ENCODE measurements around the gene KRTAP12-2. TPM values are rescaled to one million over a fixed set of nuclear protein-coding genes. Genes with fewer than 3 reads are reported as not detected.

Gene KRTAP12-2
- total RNA-seq, 4 donors from 2014 or later: 17.5 TPM; not detected in 3

GRCh38 chr21:44711327-44712202, 44.8 kb upstream of the KRTAP12-2 start, which contains the start of gene TSPEAR:
TSPEAR (minus strand) TSS chr21:44711572; CDS start chr21:44711514, 58 bp downstream.
- WGBS, 2 donors: 5 to 7% methylated on average over 21 to 29 of the region's 41 CpGs
- TF ChIP-seq, protein P1, sequence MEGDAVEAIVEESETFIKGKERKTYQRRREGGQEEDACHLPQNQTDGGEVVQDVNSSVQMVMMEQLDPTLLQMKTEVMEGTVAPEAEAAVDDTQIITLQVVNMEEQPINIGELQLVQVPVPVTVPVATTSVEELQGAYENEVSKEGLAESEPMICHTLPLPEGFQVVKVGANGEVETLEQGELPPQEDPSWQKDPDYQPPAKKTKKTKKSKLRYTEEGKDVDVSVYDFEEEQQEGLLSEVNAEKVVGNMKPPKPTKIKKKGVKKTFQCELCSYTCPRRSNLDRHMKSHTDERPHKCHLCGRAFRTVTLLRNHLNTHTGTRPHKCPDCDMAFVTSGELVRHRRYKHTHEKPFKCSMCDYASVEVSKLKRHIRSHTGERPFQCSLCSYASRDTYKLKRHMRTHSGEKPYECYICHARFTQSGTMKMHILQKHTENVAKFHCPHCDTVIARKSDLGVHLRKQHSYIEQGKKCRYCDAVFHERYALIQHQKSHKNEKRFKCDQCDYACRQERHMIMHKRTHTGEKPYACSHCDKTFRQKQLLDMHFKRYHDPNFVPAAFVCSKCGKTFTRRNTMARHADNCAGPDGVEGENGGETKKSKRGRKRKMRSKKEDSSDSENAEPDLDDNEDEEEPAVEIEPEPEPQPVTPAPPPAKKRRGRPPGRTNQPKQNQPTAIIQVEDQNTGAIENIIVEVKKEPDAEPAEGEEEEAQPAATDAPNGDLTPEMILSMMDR (IDR thresholded peaks at IDR 0.05): no peak
- TF ChIP-seq POLR2A (IDR thresholded peaks at IDR 0.05): no peak
- intact Hi-C loops (cut with DNase I; ENCODE audit: low total_unique reads): no loop called here

DNA sequence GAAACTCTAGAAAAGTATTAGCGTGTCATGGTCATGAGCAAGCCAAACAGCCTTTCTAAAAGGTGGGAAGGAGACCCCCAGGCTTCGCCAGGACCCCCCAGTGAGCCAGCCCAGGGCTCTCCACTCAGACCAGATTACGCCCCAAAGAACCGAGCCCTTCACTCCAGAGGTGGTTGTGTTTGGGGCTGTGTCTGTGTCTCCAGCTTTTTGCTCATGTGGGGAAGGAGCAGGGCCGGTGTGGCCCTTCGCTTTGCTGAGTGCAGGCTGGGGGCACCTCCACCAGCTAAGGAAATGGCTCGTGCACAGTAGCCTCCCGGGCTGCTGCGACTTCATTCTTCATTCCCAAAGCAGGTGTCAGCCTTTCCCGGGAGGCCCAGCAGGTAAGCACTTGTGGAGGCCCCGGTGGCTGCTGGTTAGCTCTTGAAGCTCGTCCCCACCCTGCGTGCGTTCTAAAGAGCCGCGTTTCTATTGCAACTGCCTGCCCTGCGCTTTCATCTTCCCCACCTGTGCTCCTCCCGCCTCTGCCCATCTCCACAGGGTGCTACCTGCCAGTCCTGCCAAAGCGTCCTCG, 44.1 kb upstream of the KRTAP12-2 start:
- WGBS, 2 donors: 4% methylated on average over 18 to 20 of the region's 20 CpGs
- peak in 1 of 2 donors; percentile 76 for DNase-seq (ENCODE audit: low spot score in 2 of 2)
- TF ChIP-seq, protein P1 (IDR thresholded peaks at IDR 0.05): no peak
- TF ChIP-seq POLR2A (IDR thresholded peaks at IDR 0.05): no peak
- H3K4me3 ChIP-seq (ENCODE audit: low read depth, poor library complexity, severe bottlenecking): no peak overlapping the region
- intact Hi-C loops (cut with DNase I; ENCODE audit: low total_unique reads): no loop called here

More at GRCh38 chr21:44711327-44712202, 44.8 kb upstream of the KRTAP12-2 start, which contains the start of gene TSPEAR:
- no peak within 1 kb of the TSS for H3K4me3 ChIP-seq (ENCODE audit: low read depth, poor library complexity, severe bottlenecking)
- peak in 1 of 2 donors; percentile 78 for DNase-seq (ENCODE audit: low spot score in 2 of 2)

- H3K4me3 ChIP-seq (ENCODE audit: low read depth, poor library complexity, severe bottlenecking): no peak overlapping the region
- 2 to 3% methylated on average over 17 of the region's 17 CpGs for WGBS, 2 donors
- no peak for TF ChIP-seq POLR2A (IDR thresholded peaks at IDR 0.05)
- TF ChIP-seq, protein P1 (IDR thresholded peaks at IDR 0.05): no peak
- DNase-seq (ENCODE audit: low spot score in 2 of 2): peak in 1 of 2 donors; percentile 63
- intact Hi-C loops (cut with DNase I; ENCODE audit: low total_unique reads): no loop called here
Observed at GRCh38 chr21:44710294-44710665, 43.6 kb upstream of the KRTAP12-2 start.

DNA sequence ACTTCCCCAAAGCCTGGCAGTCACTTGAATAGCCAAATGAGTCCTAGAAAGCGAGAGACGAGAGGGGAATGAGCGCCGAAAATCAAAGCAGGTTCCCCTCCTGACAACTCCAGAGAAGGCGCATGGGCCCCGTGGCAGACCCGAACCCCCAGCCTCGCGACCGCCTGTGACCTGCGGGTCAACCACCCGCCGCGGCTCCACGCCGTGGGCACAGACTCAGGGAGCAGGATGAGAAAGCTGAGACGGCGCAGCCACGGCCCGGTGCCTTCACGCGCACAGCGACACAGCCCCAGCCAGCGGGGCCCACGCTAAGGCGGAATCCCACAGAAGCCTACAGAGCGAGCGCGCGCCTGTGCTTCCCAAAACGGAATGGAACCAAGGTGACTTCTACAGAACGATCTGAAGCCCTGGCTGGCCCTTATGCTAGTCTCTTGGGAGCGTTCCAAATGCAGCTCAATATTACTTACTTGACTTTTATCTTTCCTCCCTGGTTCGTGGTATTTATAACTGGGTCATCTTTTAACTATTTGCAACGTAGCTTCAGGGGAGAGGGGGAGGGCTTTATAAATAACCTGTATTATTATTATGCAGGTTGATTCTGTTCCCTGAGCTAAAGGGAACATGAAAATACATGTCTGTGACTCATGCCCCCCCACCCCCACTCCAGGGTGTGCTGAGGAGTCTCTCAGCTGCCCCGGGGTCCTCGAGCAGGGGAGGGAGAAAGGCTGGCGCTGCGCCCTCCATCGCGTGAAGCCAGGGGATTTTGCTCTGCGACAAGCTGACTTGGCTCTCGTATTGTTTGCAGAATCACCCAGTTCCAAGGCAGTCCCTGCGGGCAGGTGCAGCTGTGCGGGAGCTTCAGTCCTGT, 42.9 kb upstream of the KRTAP12-2 start:
- no peak for TF ChIP-seq POLR2A (IDR thresholded peaks at IDR 0.05)
- TF ChIP-seq, protein P1 (IDR thresholded peaks at IDR 0.05): no peak
- no peak overlapping the region for H3K4me3 ChIP-seq (ENCODE audit: low read depth, poor library complexity, severe bottlenecking)
- DNase-seq (ENCODE audit: low spot score in 2 of 2): peak; percentile 28 to 82
- 1 to 3% methylated on average over 43 to 45 of the region's 45 CpGs for WGBS, 2 donors
- intact Hi-C loops (cut with DNase I; ENCODE audit: low total_unique reads): no loop called here

GRCh38 chr21:44708866-44709425, 42.2 kb upstream of the KRTAP12-2 start:
- TF ChIP-seq, protein P1 (IDR thresholded peaks at IDR 0.05): no peak
- peak in 1 of 2 donors; percentile 74 for DNase-seq (ENCODE audit: low spot score in 2 of 2)
- intact Hi-C loops (cut with DNase I; ENCODE audit: low total_unique reads): no loop called here
- WGBS, 2 donors: 5 to 8% methylated on average over 19 to 25 of the region's 25 CpGs
- H3K4me3 ChIP-seq (ENCODE audit: low read depth, poor library complexity, severe bottlenecking): no peak overlapping the region

Data from lower leg skin (tissue), 4 donors.